Measurements from ENCODE around the gene DNAH17. TPM values are rescaled to one million over a fixed set of nuclear protein-coding genes. Genes with fewer than 3 reads are reported as not detected.

DNAH17 gene
- polyA plus RNA-seq, 4 donors = 0.57 to 3.6 TPM; not detected in 2

DNA sequence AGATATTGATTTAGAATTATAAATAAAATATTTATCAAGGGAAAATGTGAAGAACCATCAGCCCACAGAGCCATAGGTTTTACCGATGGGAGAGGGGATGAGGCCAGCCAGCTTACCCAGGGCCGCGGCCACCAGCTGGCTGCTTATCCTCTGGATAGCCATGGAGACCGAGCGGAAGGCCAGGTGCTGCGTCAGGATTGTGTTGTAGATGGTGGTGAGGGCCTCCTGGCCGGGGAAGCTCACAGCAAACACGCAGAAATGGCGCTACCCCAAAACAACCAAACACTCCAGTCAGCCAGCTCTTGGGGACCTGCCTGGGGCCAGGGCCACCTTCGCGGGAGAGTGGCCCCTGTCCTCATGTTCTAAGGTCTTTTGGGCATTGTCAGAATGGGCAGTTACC, 97.8 kb downstream of the DNAH17 start:
- FAIRE-seq = no peak

DNA sequence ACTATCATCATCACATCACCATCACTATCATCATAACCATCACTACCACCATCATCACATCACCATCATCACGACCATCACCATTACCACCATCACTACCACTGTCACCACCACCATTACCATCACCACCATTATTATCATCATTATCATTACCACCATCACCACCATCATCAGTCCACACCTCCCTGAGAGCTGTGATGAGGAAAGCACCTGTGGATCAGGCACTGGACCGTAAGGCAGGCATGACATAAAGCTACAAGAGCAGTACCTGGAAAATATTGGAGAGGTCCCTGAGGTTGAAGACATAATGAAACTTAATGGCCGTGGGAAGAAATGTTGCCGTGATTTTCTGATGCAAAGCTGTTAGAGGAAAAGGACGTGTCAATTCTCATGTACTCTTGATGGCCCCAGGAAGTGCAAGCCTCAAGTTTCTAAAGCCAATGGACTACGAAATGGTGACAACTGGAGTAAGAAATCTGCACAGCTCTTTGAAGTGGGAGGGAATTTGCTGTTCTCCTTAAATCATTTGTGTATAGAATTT, 98.4 kb downstream of the DNAH17 start:
- 82 to 86% (median 85%) methylated on average over 6 of the region's 6 CpGs for WGBS, 3 donors
- no peak for FAIRE-seq
- DNase-seq = no peak

More for the DNA sequence above, 97.8 kb downstream of the DNAH17 start:
- no peaks in the 10 kb centered on the region for H3K9me3 ChIP-seq (ENCODE audit: control insufficient read depth in 2 of 2, insufficient read depth in 1 of 2, low read depth in 1 of 2, low read length in 1 of 2)
- no peaks in the 10 kb centered on the region for H3K36me3 ChIP-seq (ENCODE audit: control insufficient read depth in 3 of 3, insufficient read depth in 2 of 3, low read depth in 1 of 3, low read length in 3 of 3)
- no peak overlapping the region for H3K4me3 ChIP-seq (ENCODE audit: low read depth in 1 of 3, low read length in 3 of 3)
- peaks cover 0 to 3% (median 0%) of the 10 kb centered on the region in 3 donors for H3K4me1 ChIP-seq (ENCODE audit: control insufficient read depth in 3 of 3, insufficient read depth in 2 of 3, low read depth in 1 of 3, low read length in 2 of 3)
- no peak for DNase-seq
- H3K27me3 ChIP-seq (ENCODE audit: control insufficient read depth in 3 of 3, insufficient read depth in 3 of 3, low read length in 3 of 3) = no peaks in the 10 kb centered on the region
- WGBS, 3 donors = 89 to 92% (median 91%) methylated on average over 11 of the region's 11 CpGs
- H3K27ac ChIP-seq (ENCODE audit: low read depth in 1 of 3, low read length in 2 of 3) = no peak overlapping the region

DNA sequence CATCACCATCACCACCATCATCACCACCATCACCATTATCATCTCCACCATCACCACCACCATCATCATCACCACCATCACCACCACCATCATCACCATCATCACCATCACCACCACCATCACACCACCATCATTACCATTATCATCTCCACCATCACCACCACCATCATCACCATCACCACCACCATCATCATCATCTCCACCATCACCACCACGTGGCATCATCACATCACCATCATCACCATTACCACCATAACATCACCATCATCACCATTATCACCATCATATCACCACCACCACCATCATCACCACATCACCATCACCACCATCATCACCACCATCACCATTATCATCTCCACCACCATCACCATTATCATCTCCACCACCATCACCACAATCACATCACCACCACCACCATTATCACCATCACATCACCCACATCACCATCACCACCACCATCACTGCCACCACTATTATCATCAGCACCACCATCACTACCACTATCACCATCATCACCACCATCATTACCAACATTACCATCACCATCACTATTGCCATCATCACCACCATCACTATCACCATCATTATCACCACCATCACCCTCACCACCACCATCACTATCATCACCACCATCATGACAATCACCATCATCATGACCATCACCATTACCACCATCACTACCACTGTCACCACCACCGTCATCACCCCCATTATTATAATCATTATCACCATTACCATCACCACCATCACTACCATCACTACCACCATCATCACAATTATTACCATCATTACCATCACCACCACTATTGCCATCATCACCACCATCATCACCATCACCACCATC, 99.1 kb downstream of the DNAH17 start:
- FAIRE-seq (no peak), DNase-seq (no peak)
- no peak overlapping the region for H3K27ac ChIP-seq (ENCODE audit: low read depth in 1 of 3, low read length in 2 of 3)
- H3K36me3 ChIP-seq (ENCODE audit: control insufficient read depth in 3 of 3, insufficient read depth in 2 of 3, low read depth in 1 of 3, low read length in 3 of 3) = no peaks in the 10 kb centered on the region
- H3K27me3 ChIP-seq (ENCODE audit: control insufficient read depth in 3 of 3, insufficient read depth in 3 of 3, low read length in 3 of 3) = no peaks in the 10 kb centered on the region
- no peaks in the 10 kb centered on the region for H3K4me1 ChIP-seq (ENCODE audit: control insufficient read depth in 3 of 3, insufficient read depth in 2 of 3, low read depth in 1 of 3, low read length in 2 of 3)
- 81 to 89% (median 85%) methylated on average over 2 of the region's 2 CpGs for WGBS, 3 donors
- H3K9me3 ChIP-seq (ENCODE audit: control insufficient read depth in 2 of 2, insufficient read depth in 1 of 2, low read depth in 1 of 2, low read length in 1 of 2) = no peaks in the 10 kb centered on the region
- no peak overlapping the region for H3K4me3 ChIP-seq (ENCODE audit: low read depth in 1 of 3, low read length in 3 of 3)

More for the DNA sequence above, 98.4 kb downstream of the DNAH17 start:
- H3K36me3 ChIP-seq (ENCODE audit: control insufficient read depth in 3 of 3, insufficient read depth in 2 of 3, low read depth in 1 of 3, low read length in 3 of 3) = no peaks in the 10 kb centered on the region
- H3K27ac ChIP-seq (ENCODE audit: low read depth in 1 of 3, low read length in 2 of 3) = no peak overlapping the region
- no peaks in the 10 kb centered on the region for H3K9me3 ChIP-seq (ENCODE audit: control insufficient read depth in 2 of 2, insufficient read depth in 1 of 2, low read depth in 1 of 2, low read length in 1 of 2)
- H3K27me3 ChIP-seq (ENCODE audit: control insufficient read depth in 3 of 3, insufficient read depth in 3 of 3, low read length in 3 of 3) = no peaks in the 10 kb centered on the region
- no peak overlapping the region for H3K4me3 ChIP-seq (ENCODE audit: low read depth in 1 of 3, low read length in 3 of 3)
- H3K4me1 ChIP-seq (ENCODE audit: control insufficient read depth in 3 of 3, insufficient read depth in 2 of 3, low read depth in 1 of 3, low read length in 2 of 3) = no peaks in the 10 kb centered on the region

DNA sequence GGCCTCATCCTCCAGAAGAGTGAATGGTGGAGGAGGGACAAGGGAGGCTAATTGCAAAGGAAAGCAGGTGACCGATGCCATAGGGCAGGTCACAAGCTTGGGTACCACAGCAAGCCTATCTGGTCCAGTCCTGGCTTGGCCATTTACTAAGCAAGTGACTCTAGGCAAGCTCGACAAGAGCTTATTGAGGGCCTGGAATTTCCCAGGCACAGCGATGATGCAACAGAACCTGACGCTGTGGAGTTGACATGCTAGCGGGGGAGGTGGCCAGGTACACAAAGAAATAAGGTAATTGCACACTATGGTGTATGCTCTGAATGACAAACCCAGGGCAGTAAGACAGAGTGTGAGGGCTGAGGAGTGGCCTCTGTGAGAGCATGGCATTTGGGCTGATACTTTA, 100.2 kb downstream of the DNAH17 start:
- no peak overlapping the region for H3K4me3 ChIP-seq (ENCODE audit: low read depth in 1 of 3, low read length in 3 of 3)
- FAIRE-seq = no peak
- WGBS, 3 donors = 65 to 83% (median 65%) methylated on average over 5 of the region's 5 CpGs

DNA sequence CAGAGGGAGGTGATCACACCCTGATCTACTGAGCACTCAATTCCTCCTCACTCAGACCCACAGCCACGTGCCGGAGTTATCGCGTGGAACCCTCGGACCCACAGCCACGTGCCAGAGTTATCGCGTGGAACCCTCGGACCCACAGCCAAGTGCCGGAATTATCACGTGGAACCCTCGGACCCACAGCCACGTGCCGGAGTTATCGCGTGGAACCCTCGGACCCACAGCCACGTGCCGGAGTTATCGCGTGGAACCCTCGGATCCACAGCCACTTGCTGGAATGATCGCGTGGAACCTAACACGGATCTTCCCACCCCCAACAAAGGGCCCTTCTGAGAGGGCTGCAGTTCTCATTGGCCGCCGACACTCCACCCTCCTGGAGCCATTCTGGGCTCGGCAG, 101.0 kb downstream of the DNAH17 start:
- Histone ChIP-seq H3K27ac (ENCODE audit: low read depth in 1 of 3, low read length in 2 of 3) (no peak overlapping the region), H3K4me1 (ENCODE audit: control insufficient read depth in 3 of 3, insufficient read depth in 2 of 3, low read depth in 1 of 3, low read length in 2 of 3) (no peaks in the 10 kb centered on the region), H3K27me3 (ENCODE audit: control insufficient read depth in 3 of 3, insufficient read depth in 3 of 3, low read length in 3 of 3) (peaks cover 0 to 1% (median 0%) of the 10 kb centered on the region in 3 donors), H3K4me3 (ENCODE audit: low read depth in 1 of 3, low read length in 3 of 3) (no peak overlapping the region), H3K36me3 (ENCODE audit: control insufficient read depth in 3 of 3, insufficient read depth in 2 of 3, low read depth in 1 of 3, low read length in 3 of 3) (no peaks in the 10 kb centered on the region), H3K9me3 (ENCODE audit: control insufficient read depth in 2 of 2, insufficient read depth in 1 of 2, low read depth in 1 of 2, low read length in 1 of 2) (no peaks in the 10 kb centered on the region)
- FAIRE-seq = no peak
- DNase-seq = no peak
- WGBS, 3 donors = 93 to 96% (median 95%) methylated on average over 28 of the region's 28 CpGs

More for the DNA sequence above, 100.2 kb downstream of the DNAH17 start:
- H3K27me3 ChIP-seq (ENCODE audit: control insufficient read depth in 3 of 3, insufficient read depth in 3 of 3, low read length in 3 of 3) = no peaks in the 10 kb centered on the region
- no peaks in the 10 kb centered on the region for H3K36me3 ChIP-seq (ENCODE audit: control insufficient read depth in 3 of 3, insufficient read depth in 2 of 3, low read depth in 1 of 3, low read length in 3 of 3)
- no peaks in the 10 kb centered on the region for H3K9me3 ChIP-seq (ENCODE audit: control insufficient read depth in 2 of 2, insufficient read depth in 1 of 2, low read depth in 1 of 2, low read length in 1 of 2)
- no peaks in the 10 kb centered on the region for H3K4me1 ChIP-seq (ENCODE audit: control insufficient read depth in 3 of 3, insufficient read depth in 2 of 3, low read depth in 1 of 3, low read length in 2 of 3)
- DNase-seq = no peak
- H3K27ac ChIP-seq (ENCODE audit: low read depth in 1 of 3, low read length in 2 of 3) = no peak overlapping the region

DNA sequence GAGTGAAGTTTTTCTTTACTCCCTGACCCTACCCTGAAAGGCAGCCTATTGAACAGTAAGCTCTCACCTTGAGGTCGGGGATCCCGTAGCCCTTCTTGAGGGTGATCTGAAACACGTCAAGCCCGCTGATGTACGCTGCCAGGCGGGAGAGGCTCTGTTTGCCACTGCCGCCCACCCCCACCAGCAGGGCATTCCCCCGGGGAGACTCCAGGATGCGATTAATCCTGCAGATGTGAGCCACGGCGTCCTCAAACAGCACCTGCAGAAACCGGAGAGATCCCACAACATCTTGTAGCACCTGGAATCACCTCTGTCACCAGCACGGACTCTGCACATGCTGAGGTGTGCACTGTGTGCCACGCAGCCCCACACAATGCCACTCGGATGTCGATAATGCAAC, 102.0 kb downstream of the DNAH17 start:
- Histone ChIP-seq H3K4me1 (ENCODE audit: control insufficient read depth in 3 of 3, insufficient read depth in 2 of 3, low read depth in 1 of 3, low read length in 2 of 3) (no peaks in the 10 kb centered on the region), H3K36me3 (ENCODE audit: control insufficient read depth in 3 of 3, insufficient read depth in 2 of 3, low read depth in 1 of 3, low read length in 3 of 3) (no peaks in the 10 kb centered on the region), H3K27ac (ENCODE audit: low read depth in 1 of 3, low read length in 2 of 3) (no peak overlapping the region), H3K4me3 (ENCODE audit: low read depth in 1 of 3, low read length in 3 of 3) (no peak overlapping the region), H3K27me3 (ENCODE audit: control insufficient read depth in 3 of 3, insufficient read depth in 3 of 3, low read length in 3 of 3) (peaks cover 0 to 2% (median 0%) of the 10 kb centered on the region in 3 donors), H3K9me3 (ENCODE audit: control insufficient read depth in 2 of 2, insufficient read depth in 1 of 2, low read depth in 1 of 2, low read length in 1 of 2) (no peaks in the 10 kb centered on the region)
- WGBS, 3 donors = 79 to 85% (median 80%) methylated on average over 16 of the region's 16 CpGs
- FAIRE-seq (no peak), DNase-seq (no peak)

DNA sequence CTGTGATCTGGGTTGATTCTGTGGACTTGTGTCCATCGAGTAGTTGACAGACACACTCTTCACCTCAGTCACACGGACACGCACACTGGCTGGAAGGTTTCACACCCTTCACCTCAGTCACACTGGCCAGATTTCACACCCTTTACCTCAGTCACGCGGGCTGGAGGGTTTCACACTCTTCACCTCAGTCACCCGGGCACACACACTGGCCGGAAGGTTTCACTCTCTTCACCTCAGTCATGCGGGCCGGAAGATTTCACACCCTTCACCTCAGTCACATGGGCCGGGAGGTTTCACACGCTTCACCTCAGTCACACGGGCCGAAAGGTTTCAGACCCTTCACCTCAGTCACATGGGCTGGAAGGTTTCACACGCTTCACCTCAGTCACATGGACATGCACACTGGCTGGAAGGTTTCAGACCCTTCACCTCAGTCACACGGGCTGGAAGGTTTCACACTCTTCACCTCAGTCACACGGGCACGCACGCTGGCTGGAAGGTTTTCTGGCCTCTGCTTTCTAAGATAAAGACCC, 102.5 kb downstream of the DNAH17 start:
- no peak for DNase-seq
- 62 to 72% (median 70%) methylated on average over 18 of the region's 18 CpGs for WGBS, 3 donors
- no peak for FAIRE-seq

DNA sequence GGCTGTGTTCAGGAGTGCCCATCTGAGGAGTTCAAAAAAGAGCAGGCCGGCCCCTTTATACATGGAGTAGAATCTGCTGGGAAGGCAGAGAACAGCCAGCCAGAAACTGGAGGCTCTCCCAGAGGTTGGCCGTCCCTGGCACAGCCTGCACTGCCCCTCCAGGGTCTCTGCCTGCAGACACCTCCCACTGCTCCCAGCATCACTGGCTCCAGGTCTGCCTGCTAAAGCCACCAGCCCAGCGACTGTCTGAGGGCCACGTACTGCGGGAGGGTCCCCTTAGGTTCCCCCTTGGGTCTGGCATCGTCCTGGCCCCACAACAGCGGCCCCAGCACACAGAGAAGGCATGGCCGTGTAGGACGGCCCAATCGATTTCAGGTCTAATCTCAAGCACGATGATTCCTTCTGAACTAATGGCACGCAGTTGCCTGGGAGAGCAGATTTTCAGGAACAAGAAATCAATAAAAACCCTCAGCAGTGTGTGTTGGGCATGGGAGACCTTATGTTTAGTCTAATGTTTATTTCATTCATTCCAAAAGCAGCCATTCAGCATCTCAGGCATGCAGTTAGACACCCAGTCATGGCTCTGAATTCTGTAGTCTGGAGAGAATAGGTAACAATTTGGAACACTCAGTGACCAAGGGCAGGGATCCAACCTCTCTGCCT, 103.1 kb downstream of the DNAH17 start:
- no peak for FAIRE-seq

More for the DNA sequence above, 102.5 kb downstream of the DNAH17 start:
- peaks cover 0 to under 1% of the 10 kb centered on the region in 2 donors for H3K9me3 ChIP-seq (ENCODE audit: control insufficient read depth in 2 of 2, insufficient read depth in 1 of 2, low read depth in 1 of 2, low read length in 1 of 2)
- no peak overlapping the region for H3K27ac ChIP-seq (ENCODE audit: low read depth in 1 of 3, low read length in 2 of 3)
- no peaks in the 10 kb centered on the region for H3K36me3 ChIP-seq (ENCODE audit: control insufficient read depth in 3 of 3, insufficient read depth in 2 of 3, low read depth in 1 of 3, low read length in 3 of 3)
- H3K27me3 ChIP-seq (ENCODE audit: control insufficient read depth in 3 of 3, insufficient read depth in 3 of 3, low read length in 3 of 3) = peaks cover 0 to 2% (median 0%) of the 10 kb centered on the region in 3 donors
- no peak overlapping the region for H3K4me3 ChIP-seq (ENCODE audit: low read depth in 1 of 3, low read length in 3 of 3)
- H3K4me1 ChIP-seq (ENCODE audit: control insufficient read depth in 3 of 3, insufficient read depth in 2 of 3, low read depth in 1 of 3, low read length in 2 of 3) = no peaks in the 10 kb centered on the region

More for the DNA sequence above, 103.1 kb downstream of the DNAH17 start:
- Histone ChIP-seq H3K27ac (ENCODE audit: low read depth in 1 of 3, low read length in 2 of 3) (no peak overlapping the region), H3K27me3 (ENCODE audit: control insufficient read depth in 3 of 3, insufficient read depth in 3 of 3, low read length in 3 of 3) (peaks cover 0 to 2% (median 0%) of the 10 kb centered on the region in 3 donors), H3K36me3 (ENCODE audit: control insufficient read depth in 3 of 3, insufficient read depth in 2 of 3, low read depth in 1 of 3, low read length in 3 of 3) (no peaks in the 10 kb centered on the region), H3K9me3 (ENCODE audit: control insufficient read depth in 2 of 2, insufficient read depth in 1 of 2, low read depth in 1 of 2, low read length in 1 of 2) (peaks cover 0 to 6% of the 10 kb centered on the region in 2 donors), H3K4me1 (ENCODE audit: control insufficient read depth in 3 of 3, insufficient read depth in 2 of 3, low read depth in 1 of 3, low read length in 2 of 3) (no peaks in the 10 kb centered on the region), H3K4me3 (ENCODE audit: low read depth in 1 of 3, low read length in 3 of 3) (no peak overlapping the region)
- WGBS, 3 donors = 49 to 67% (median 56%) methylated on average over 12 of the region's 12 CpGs
- DNase-seq = no peak

All from small intestine (tissue), 7 donors.